GM19025 (cell line): ENCODE measurements around the gene AVPI1.
"Not testable (repeated sequence)": the region's sequence is repeated elsewhere in the genome, so short reads cannot be mapped to it uniquely, and the experiment has no call there.

Experiments used
- ATAC-seq: cut with Tn5 transposase; IDR thresholded peaks from one replicate; pipeline ENCODE4 v1.9.1; 2021; ENCODE audit warnings: mild to moderate bottlenecking, low read depth, moderate library complexity; ENCODE audit not compliant: unreplicated experiment

AVPI1 gene

DNA sequence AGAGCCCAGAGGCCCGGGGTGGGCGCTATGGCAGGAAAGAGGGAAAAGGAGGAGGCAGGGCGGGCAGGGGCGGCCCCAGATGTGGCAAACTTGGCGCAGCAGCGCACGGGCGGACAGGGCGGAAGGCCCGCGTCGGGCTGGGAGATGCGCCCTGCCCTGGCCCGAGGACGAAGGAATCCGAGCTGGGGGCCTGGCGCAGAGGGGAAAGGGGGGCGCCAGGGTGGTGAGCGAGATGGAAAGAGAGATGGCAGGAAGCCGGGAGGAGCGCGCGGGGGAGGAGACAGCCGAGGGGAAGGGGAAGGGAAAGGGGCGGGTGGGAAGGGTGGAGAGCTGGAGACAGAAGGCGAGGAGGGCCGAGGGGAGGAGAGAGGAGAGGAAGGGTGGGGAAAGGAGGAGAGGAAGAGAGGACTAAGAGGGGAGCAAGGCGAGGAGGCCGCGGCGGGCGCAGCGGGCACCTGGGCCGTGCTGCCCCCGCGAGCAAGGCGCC, 26.3 kb upstream of the AVPI1 start, which contains the start of gene MARVELD1:
Gene MARVELD1, plus strand, starts transcription at position 392 of the 487 bp plus-strand sequence. CDS start 147 bp downstream, outside the sequence.
- ATAC-seq = no peak

DNA sequence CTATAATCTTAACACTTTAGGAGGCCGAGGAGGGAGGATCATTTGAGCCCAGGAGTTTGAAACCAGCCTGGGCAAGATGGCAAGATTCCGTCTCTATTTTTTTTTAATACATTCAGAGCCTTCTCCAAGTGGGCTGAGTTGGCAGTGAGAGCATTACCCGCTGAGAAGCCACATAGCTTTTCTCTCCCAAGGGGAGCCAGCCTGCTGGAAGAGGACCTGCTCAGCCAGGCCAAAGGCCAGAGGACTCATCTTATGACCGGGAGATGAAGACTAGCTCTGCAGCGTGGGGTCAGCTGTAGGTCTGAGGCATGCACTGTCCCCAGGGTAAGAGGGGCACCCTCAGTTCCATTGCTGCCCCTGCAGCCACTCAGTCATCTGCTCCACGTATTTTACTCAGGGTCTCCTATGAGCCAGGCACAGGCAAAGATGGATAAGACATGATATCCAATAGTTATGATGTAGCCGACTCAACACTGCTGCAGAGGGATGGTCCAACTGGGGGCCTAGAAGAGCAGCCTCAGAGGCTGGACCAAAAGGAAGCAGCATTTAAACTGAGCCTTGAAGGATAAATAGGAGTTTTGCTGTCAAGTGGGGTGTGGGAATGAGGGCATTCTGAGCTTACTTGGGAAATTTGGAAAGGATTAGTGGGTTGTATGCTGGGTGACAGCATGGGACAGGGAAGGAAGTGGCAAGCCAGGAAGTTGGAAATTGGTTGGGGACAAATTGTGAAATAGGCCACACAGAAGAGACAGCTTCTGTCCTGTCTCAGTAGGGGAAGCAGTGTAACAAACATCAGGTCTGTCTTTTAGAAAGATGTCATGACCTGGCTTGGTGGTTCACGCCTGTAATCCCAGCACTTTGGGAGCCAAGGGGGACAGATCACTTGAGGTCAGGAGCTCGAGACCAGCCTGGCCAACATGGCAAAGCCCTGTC, 24.9 kb upstream of the AVPI1 start:
- ATAC-seq = no peak

GRCh38 chr10:97708976-97709946, 22.2 kb upstream of the AVPI1 start:
- no peak for ATAC-seq

- ATAC-seq = no peak
These were observed 21.1 kb upstream of the AVPI1 start for GRCh38 chr10:97708167-97708566.

DNA sequence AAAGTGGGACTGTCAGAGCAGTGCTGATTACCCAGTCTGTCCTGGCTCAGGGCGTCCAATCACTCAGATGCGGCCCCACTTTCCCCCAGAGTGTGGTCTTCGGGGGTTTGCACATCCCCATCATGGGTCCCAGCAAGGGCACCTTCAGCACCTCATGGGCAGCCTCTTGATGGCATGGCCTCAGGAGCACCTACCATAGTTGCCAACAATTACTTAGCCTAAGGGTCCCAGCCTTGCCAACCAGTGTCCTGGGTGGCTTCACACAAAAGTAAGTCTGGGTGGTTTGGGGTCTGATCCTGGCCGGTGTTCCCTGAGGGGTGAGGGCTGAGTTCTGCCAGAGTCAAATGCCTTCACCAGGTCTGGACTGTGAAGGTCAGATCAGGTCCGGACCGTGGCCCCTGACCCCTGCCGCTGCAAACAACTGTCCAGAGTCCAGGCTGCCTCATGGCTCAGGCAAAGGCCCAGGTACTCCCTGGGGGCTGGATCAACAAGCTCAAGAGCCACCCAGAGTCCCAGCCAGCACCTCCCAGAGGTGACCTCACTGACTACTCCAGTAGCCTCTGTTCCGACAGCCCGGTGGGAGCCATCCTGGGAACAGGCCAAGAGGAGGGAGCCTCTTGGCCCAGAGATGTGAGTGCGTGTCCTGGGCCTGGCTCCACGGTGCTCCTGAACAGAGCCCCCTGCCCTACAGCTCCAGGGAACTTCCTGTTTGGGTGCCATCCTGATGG, 20.3 kb upstream of the AVPI1 start:
- no peak for ATAC-seq

DNA sequence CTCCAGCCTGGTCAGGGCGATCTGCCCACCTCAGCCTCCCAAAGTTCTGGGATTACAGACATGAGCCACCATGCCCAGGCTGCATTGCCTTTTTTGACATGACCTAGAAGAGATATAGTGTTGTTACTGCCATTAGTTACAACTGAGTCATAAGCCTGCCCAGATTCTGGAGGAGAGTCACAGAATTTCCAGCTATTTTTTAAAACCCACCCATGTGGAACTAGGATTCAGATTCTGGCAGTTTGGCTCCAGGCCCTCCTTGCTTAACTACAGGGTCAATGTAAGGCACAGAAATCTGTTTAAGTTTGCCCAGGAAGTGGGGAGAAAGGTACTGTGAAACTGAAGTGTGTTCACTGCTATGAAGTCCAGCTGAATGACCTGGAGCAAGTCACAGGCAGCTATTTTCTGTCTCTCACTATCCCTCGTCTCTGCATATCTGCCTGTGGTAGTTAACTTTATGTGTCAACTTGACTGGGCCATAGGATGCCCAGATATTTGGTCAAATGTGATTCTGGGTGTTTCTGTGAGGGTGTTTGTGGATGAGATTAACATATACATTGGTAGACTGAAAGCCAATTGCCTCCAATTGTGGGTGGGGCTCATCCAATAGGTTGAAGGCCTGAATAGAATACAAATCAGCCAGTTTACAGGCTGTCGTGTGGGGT, 18.1 kb upstream of the AVPI1 start:
- no peak for ATAC-seq

- no peak for ATAC-seq
These were observed 17.3 kb upstream of the AVPI1 start for GRCh38 chr10:97704341-97704740.

DNA sequence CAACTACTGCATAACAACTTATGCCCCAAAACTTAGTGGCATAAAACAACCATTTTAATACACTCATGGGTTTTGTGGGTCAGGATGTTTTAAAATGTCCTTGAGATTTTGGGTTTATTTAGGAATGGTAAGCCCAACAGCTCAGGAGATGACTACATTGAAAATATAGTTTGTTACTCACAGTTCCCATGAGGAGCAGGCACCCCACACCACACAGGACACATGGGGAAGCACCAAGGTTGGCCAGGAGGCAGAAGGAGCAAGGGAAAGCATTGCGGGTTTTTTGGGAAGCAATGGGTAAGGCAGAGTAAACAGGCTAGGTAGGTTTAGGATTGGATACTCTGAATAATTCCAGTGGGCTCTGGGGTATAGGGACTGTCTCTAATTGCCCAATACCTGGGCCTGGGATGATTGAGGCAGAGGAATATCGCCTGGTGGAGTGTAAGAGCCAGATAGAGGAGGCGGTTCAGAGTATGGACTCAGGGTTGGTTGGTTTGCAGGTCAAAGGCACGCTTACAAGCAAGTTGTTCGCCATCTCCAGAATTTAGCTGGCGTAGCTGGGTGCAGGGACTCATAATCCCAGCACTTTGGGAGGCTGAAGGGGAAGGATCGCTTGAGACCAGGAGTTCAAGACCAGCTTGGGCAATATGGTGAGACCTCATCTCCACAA, 16.5 kb upstream of the AVPI1 start:
- no peak for ATAC-seq

DNA sequence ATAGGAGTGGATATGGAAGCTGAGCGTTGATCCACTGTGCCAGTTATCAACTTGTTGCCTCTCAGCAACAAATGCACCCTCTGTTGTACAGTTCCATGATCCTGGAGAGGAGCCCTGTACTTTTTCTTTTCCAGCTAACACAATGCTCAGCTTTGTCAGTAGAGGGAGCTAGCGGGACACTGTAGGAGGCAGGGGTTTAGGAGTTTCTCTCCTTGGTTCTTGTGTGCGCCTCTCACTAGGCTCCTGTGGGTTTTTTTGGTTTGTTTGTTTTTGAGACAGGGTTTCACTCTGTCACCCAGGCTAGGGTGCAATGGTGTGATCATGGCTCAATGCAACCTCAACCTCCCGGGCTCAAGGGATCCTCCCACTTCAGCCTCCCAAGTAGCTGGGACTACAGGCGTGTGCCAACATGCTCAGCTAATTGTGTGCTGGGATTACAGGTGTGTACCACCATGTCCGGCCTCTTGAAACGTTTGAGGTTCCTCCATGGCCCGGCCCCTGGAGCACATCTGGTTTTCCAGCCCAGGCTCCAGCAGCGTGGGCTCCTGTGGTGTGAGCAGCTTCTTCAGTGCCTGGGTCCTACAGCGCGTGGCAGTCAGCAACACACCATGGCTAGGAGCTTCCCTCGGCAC, 14.5 kb upstream of the AVPI1 start:
- no peak for ATAC-seq

DNA sequence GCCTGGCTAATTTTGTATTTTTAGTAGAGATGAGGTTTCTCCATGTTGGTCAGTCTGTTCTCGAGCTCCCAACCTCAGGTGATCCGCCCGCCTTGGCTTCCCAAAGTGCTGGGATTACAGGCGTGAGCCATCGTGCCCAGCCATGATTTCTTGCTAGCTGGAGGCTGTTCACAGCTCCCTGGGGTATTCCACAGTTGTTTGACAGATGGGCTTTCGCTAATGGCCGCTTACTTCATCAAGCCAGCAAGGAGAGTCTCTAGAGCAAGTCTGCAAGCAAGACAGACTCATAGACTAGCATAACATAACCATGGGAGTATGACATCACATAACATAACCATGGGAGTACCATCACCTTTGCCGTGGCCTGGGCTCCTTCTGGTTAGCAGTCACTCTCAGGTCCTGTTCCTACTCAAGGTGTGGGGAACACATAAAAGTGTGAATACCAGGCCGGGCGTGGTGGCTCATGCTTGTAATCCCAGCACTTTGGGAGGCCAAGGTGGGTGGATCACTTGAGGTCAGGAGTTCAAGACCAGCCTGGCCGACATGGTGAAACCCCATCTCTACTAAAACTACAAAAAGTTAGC, 11.1 kb upstream of the AVPI1 start:
- not testable (repeated sequence) for ATAC-seq

GRCh38 chr10:97690133-97690532, 3.1 kb upstream of the AVPI1 start:
- no peak for ATAC-seq

GRCh38 chr10:97689559-97690020, 2.5 kb upstream of the AVPI1 start:
- ATAC-seq = no peak

- ATAC-seq = no peak
These were observed 1.0 kb upstream of the AVPI1 start for GRCh38 chr10:97687785-97688781.

- no peak for ATAC-seq
These were observed 610 bp downstream of the AVPI1 start for GRCh38 chr10:97686301-97686961.

DNA sequence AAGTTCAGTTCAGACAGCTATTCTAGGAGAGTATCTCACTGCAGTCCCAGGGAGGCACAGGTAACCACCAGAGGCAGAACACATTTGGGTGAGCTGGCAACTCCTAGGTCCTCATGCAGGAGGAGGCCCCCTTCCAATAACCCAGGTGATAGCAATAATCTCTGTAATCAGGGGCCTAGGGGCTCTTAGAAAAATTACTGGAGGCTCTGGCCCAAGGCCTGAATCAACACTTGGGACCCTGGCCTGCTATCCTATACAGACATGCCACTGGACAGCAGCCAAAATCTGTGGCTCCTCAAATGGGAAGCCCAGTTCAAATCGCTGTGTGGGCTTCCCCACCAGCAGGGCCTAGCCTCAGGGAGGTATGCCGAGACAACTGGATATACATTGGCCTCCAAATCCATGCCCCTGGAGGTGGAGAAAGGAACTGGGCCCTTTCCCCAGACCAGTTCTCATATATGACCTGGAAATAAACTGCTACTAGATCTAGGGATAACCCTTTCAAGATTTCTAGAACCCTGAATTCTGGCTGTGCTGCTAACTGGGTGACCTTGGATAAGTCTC, 1.6 kb downstream of the AVPI1 start:
- no peak for ATAC-seq

- ATAC-seq = no peak
These were observed 2.1 kb downstream of the AVPI1 start for GRCh38 chr10:97684866-97685394.
